Astrocyte of the cerebellum (primary cell): ENCODE results near the gene VSIG10.

Experiments
- DNase-seq: peaks from one replicate; pipeline ENCODE4 v3.0.0-alpha.2; 2011; ENCODE audit warnings: low read depth
- H3K4me3 ChIP-seq: 2 replicates; pipeline ENCODE4 v1.5.1; 2011; ENCODE audit warnings: mild to moderate bottlenecking, low read depth, low read length, moderate library complexity
- CTCF ChIP-seq: IDR thresholded peaks from 2 replicates; pipeline ENCODE4 v1.5.1; 2012; ENCODE audit warnings: low read length, low read depth, moderate library complexity, mild to moderate bottlenecking; ENCODE audit errors: missing control alignments
- in situ Hi-C: cut with HindIII; loops from 2 replicates; pipeline ENCODE4 v1.10.0; 2017; ENCODE audit warnings: low sequenced_read_pairs

The VSIG10 gene

DNA sequence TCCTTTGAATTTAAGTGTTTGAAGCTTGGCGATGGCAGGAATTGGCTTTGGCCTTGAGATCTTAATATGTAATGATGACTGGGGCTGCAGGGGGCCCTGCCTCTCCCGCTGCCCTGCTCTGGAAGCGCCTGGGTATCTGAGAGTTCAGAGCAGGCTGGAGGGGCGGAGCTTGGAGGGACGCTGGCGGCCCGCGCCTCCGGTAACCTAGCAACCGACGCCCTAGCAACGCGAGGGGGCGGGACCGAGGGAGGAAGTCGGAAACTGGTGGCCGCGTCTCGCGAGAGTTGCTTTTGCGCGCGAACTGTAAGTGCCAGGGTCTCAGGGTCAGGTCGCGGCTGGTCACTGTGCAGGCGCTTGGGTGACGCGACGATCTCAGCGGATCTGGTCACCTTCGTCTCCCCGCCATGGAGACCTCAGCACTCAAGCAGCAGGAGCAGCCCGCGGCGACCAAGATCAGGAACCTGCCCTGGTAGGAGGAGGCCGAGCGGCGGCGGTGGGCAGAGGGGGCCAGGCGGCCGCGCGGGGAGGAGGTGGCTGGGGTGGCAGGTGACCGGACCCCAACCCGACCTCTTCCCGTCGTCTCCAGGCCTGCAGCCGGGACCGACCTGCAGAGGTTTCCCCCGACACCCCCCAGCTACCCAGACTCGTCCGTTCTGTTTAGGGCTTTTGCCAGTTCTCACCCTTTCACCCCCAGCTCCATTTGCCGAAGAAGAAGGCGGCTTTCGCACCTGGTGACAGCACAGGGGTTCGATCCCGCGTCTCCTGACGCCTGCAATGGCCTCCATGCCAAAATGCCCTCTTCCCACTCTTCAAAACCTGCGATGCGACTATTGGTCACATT lies 87.2 kb downstream of the VSIG10 start, which contains the start of gene RFC5:
TSS of gene RFC5 (plus strand) at position 280 of the 841 bp plus-strand sequence. CDS start at position 405, 125 bp downstream.
- in situ Hi-C loops: no loop called here
- H3K4me3 ChIP-seq: peak within 1 kb of the TSS; percentile 80
- DNase-seq: peak; percentile 92
- TF ChIP-seq CTCF: no peak

DNA sequence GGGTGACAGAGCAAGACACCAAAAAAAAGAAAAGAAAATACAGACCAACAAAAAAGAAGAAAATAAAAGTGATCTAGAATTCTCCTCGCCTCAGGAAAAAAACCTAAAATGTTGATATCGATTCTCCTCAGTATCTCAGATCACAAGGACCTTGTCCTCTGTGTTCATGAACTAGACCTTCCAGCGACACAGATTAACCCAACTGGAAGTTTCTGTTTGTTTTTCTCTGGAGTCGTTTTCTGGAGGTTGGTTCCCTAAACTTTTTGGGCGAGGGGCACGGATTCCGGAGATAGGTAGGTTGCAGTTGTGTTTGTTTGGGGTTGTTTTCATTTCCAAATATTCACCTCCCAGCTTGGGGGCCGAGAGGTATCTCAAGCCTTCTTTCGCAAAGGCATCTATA lies 87.9 kb downstream of the VSIG10 start:
- in situ Hi-C loops: no loop called here
- no peak for TF ChIP-seq CTCF
- no peak for DNase-seq
- H3K4me3 ChIP-seq: peak overlapping the region; percentile 80

- DNase-seq: no peak
- H3K4me3 ChIP-seq: no peak overlapping the region
- in situ Hi-C loops: no loop called here
- TF ChIP-seq CTCF: no peak
Measured at GRCh38 chr12:118015306-118015705, 88.5 kb downstream of the VSIG10 start.
